CD4-positive, alpha-beta T cell (primary cell): Measurements from ENCODE around the gene IRAK2. TPM values are rescaled to one million over a fixed set of nuclear protein-coding genes. Genes with fewer than 3 reads are reported as not detected.
"Not testable (repeated sequence)": the region's sequence is repeated elsewhere in the genome, so short reads cannot be mapped to it uniquely, and the experiment has no call there.

Experiments used
- ATAC-seq: fragments of 200-7000 bp; cut with Tn5 transposase; one replicate; pipeline ENCODE4 v1.10.0; 2022; ENCODE audit warnings: mild to moderate bottlenecking; ENCODE audit not compliant: poor library complexity
- CTCF ChIA-PET: fragments of 350-600 bp; sonication (Branson Sonifier 250); formaldehyde crosslinking; loops from one replicate; lab custom pipeline; 2021; ENCODE audit warnings: antibody characterized with exemption, inconsistent platforms; lab: Charles Lee
- POLR2A ChIA-PET: fragments of 350-600 bp; sonication (Branson Sonifier 250); formaldehyde crosslinking; loops from one replicate; lab custom pipeline; 2021; ENCODE audit warnings: antibody characterized with exemption, inconsistent platforms; lab: Charles Lee
- DNase-seq, 14 experiments: peaks; one replicate each; pipeline ENCODE4 v3.0.0-alpha.2; 2013 to 2020; ENCODE audit warnings: mixed read lengths in 2 of 14
- H3K27ac ChIP-seq, 2 donors: one replicate each; pipeline versions ENCODE4 v1.5.1 to v1.7.0; 2013; ENCODE audit warnings: low read length in 2 of 2, low read depth in 1 of 2, mild to moderate bottlenecking in 1 of 2
- H3K27me3 ChIP-seq, 2 experiments: 1 replicate in 1 of 2; 2 replicates in 1 of 2; pipeline versions ENCODE4 v1.6.1 to v1.7.0; 2013; ENCODE audit warnings: low read length in 2 of 2, control low read depth in 1 of 2, mild to moderate bottlenecking in 1 of 2, moderate library complexity in 1 of 2; ENCODE audit not compliant: insufficient read depth in 2 of 2, control insufficient read depth in 1 of 2
- H3K36me3 ChIP-seq: one replicate; pipeline ENCODE4 v1.6.1; 2013; ENCODE audit warnings: low read length, control low read depth; ENCODE audit not compliant: insufficient read depth
- H3K4me1 ChIP-seq: one replicate; pipeline ENCODE4 v1.6.1; 2013; ENCODE audit warnings: low read length, control low read depth; ENCODE audit not compliant: insufficient read depth
- H3K4me3 ChIP-seq: one replicate; pipeline ENCODE4 v1.5.1; 2013; ENCODE audit warnings: mild to moderate bottlenecking, low read length, moderate library complexity
- H3K9me3 ChIP-seq, 2 experiments: 1 replicate in 1 of 2; 2 replicates in 1 of 2; pipeline versions ENCODE4 v1.6.1 to v1.7.0; 2013; ENCODE audit warnings: low read length in 2 of 2, mild to moderate bottlenecking in 2 of 2, control low read depth in 1 of 2, moderate library complexity in 1 of 2; ENCODE audit not compliant: control insufficient read depth in 1 of 2, insufficient read depth in 1 of 2
- H3K27ac Mint-ChIP-seq: one replicate; pipeline ENCODE4 v1.8.0; 2020; ENCODE audit warnings: mixed read lengths
- H3K27me3 Mint-ChIP-seq: one replicate; pipeline ENCODE4 v1.8.0; 2021; ENCODE audit warnings: mixed read lengths
- H3K36me3 Mint-ChIP-seq: one replicate; pipeline ENCODE4 v1.8.0; 2021; ENCODE audit warnings: low read depth, mixed read lengths
- H3K4me1 Mint-ChIP-seq: one replicate; pipeline ENCODE4 v1.8.0; 2021; ENCODE audit warnings: low read depth, mixed read lengths
- H3K4me3 Mint-ChIP-seq: one replicate; pipeline ENCODE4 v1.8.0; 2020; ENCODE audit warnings: mild to moderate bottlenecking, mixed read lengths
- H3K9me3 Mint-ChIP-seq: one replicate; pipeline ENCODE4 v1.8.0; 2020; ENCODE audit warnings: mixed read lengths
- intact Hi-C, 2 experiments: fragments of 100-400 bp; cut with DNase I in 1 of 2; cut with micrococcal nuclease in 1 of 2; formaldehyde crosslinking; loops; one replicate each; pipeline versions ENCODE4 v1.15.1 to v1.9.0; 2023 to 2025; cut with DNase I, micrococcal nuclease
- total RNA-seq, 174 experiments: library from RNA in 2 of 174; stranded (reverse) in 2 of 174; gene quantifications; one replicate each; pipeline ENCODE4 v1.2.3 and lab custom pipeline; 2021 to 2026
- TF ChIP-seq, protein P1 (sequence below): fragments of 200-600 bp; IDR thresholded peaks from one replicate; pipeline ENCODE4 v1.8.0; 2022; ENCODE audit warnings: antibody characterized with exemption, mild to moderate bottlenecking

The IRAK2 gene
- total RNA-seq, 2 experiments from 2014 or later, result 1.4 to 1.6 TPM

DNA sequence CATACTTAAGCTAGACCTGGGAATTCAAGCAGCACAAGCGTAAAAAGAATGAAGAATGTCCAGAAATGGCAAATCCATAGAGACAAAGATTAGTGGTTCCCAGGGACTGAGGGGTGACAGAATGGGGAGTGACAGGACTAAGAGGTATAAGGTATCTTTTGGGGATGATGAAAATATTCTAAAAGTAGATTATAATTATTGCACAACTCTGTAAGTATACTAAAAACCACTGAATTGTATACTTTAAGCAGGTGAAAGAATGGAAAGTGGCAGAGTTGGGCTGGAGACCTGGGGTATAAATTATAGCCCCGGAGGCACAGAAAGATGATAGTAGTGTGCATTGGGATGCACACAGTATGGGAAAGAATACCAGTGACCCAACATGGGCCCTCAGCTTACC is 43.7 kb upstream of the IRAK2 start:
- no peak for DNase-seq
- no peaks in the 10 kb centered on the region for H3K9me3 Mint-ChIP-seq
- no peak for ATAC-seq
- peaks cover 36% of the 10 kb centered on the region for H3K4me1 ChIP-seq
- ChIA-PET CTCF (no interaction called here), POLR2A (no interaction called here)
- H3K27me3 Mint-ChIP-seq, result no peaks in the 10 kb centered on the region
- peaks cover 65% of the 10 kb centered on the region for H3K36me3 Mint-ChIP-seq
- H3K4me3 Mint-ChIP-seq, result peak overlapping the region; percentile 56
- H3K27me3 ChIP-seq, result no peaks in the 10 kb centered on the region
- no peak overlapping the region for H3K4me3 ChIP-seq
- TF ChIP-seq, protein P1, sequence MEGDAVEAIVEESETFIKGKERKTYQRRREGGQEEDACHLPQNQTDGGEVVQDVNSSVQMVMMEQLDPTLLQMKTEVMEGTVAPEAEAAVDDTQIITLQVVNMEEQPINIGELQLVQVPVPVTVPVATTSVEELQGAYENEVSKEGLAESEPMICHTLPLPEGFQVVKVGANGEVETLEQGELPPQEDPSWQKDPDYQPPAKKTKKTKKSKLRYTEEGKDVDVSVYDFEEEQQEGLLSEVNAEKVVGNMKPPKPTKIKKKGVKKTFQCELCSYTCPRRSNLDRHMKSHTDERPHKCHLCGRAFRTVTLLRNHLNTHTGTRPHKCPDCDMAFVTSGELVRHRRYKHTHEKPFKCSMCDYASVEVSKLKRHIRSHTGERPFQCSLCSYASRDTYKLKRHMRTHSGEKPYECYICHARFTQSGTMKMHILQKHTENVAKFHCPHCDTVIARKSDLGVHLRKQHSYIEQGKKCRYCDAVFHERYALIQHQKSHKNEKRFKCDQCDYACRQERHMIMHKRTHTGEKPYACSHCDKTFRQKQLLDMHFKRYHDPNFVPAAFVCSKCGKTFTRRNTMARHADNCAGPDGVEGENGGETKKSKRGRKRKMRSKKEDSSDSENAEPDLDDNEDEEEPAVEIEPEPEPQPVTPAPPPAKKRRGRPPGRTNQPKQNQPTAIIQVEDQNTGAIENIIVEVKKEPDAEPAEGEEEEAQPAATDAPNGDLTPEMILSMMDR, result no peak
- peaks cover 59% of the 10 kb centered on the region for H3K4me1 Mint-ChIP-seq
- H3K27ac ChIP-seq, result no peak overlapping the region
- no peaks in the 10 kb centered on the region for H3K9me3 ChIP-seq
- intact Hi-C loops, result no loop called here
- H3K36me3 ChIP-seq, result peaks cover 19% of the 10 kb centered on the region
- peak overlapping the region; percentile 66 for H3K27ac Mint-ChIP-seq

DNA sequence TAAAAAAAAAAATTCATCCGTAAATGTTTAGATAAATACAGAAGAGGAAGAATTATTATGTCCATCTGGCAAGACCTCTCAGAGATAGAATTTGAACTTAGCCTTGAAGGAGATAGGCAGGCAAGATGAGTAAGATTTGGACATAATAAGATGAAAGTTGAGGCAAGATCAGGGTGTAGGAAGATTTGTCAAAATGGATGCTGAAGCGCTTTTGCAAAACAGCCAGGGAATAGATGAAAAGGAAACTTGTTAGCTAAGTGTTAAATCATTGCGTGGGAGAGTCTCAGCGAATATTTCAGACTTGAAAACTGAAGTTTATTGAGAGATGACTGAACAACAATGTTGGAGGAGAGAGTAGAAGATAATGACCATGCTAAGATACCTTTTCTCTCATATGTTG is 42.0 kb upstream of the IRAK2 start:
- Histone ChIP-seq H3K27me3 (no peaks in the 10 kb centered on the region), H3K4me3 (no peak overlapping the region), H3K4me1 (peaks cover 19% of the 10 kb centered on the region), H3K36me3 (peaks cover 33% of the 10 kb centered on the region), H3K9me3 (no peaks in the 10 kb centered on the region), H3K27ac (peak overlapping the region in 1 of 2 donors; percentile 10)
- Mint-ChIP-seq H3K9me3 (no peaks in the 10 kb centered on the region), H3K4me1 (peaks cover 50% of the 10 kb centered on the region), H3K36me3 (peaks cover 74% of the 10 kb centered on the region), H3K4me3 (peak overlapping the region; percentile 0), H3K27me3 (no peaks in the 10 kb centered on the region), H3K27ac (peak overlapping the region; percentile 6)
- no peak for DNase-seq
- no peak for ATAC-seq
- CTCF ChIA-PET, result no interaction called here
- POLR2A ChIA-PET, result no interaction called here
- intact Hi-C loops, result no loop called here
- TF ChIP-seq, protein P1, result no peak

DNA sequence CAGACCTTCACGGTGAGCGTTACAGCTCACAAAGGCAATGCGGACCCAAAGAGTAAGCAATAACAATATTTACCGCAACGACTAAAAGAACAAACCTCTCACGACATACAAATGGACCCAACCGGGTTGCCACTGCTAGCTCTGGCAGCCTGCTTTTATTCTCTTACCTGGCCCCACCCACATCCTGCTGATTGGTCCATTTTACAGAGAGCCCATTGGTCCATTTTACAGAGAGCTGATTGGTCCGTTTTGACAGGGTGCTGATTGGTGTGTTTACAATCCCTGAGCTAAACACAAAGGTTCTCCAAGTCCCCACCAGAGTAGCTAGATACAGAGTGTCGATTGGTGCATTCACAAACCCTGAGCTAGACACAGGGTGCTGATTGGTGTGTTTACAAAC is 28.8 kb upstream of the IRAK2 start:
- ATAC-seq, H3K27me3 ChIP-seq, POLR2A ChIA-PET, H3K9me3 Mint-ChIP-seq, H3K27ac Mint-ChIP-seq, H3K9me3 ChIP-seq, DNase-seq, H3K27me3 Mint-ChIP-seq, CTCF ChIA-PET, H3K4me1 Mint-ChIP-seq, H3K4me1 ChIP-seq, H3K27ac ChIP-seq, H3K4me3 ChIP-seq, H3K4me3 Mint-ChIP-seq, intact Hi-C loops, H3K36me3 Mint-ChIP-seq, H3K36me3 ChIP-seq: not testable (repeated sequence)

DNA sequence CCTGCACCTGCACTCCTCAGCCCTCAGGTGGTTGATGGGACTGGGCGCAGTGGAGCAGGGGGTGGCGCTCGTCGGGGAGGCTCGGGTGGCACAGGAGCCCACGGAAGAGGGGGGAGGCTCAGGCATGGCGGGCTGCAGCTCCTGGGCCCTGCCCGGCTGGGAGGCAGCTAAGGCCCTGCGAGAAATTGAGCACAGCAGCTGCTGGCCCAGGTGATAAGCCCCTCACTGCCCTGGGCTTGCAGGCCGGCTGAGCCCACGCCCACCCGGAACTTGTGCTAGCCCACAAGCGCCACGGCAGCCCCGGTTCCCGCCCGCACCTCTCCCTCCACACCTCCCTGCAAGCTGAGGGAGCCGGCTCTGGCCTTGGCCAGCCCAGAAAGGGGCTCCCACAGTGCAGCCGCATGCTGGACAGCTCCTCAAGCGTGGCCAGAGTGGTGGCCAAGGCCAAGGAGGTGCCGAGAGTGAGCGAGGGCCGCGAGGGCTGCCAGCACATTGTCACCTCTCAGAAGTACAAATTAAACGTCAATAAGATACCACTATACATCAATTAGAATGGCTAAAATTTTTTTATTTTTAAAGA is 28.2 kb upstream of the IRAK2 start:
- Mint-ChIP-seq H3K4me1 (peaks cover under 1% of the 10 kb centered on the region), H3K27me3 (no peaks in the 10 kb centered on the region), H3K9me3 (no peaks in the 10 kb centered on the region), H3K36me3 (peaks cover under 1% of the 10 kb centered on the region), H3K27ac (no peak overlapping the region), H3K4me3 (no peak overlapping the region)
- Histone ChIP-seq H3K9me3 (no peaks in the 10 kb centered on the region), H3K4me1 (peaks cover 5% of the 10 kb centered on the region), H3K27me3 (no peaks in the 10 kb centered on the region), H3K4me3 (no peak overlapping the region), H3K27ac (no peak overlapping the region), H3K36me3 (no peaks in the 10 kb centered on the region)
- intact Hi-C loops, result no loop called here
- no peak for DNase-seq
- CTCF ChIA-PET, result no interaction called here
- POLR2A ChIA-PET, result no interaction called here
- no peak for ATAC-seq
- TF ChIP-seq, protein P1, result no peak
